ENCODE results near the gene ZNF224.

DNA sequence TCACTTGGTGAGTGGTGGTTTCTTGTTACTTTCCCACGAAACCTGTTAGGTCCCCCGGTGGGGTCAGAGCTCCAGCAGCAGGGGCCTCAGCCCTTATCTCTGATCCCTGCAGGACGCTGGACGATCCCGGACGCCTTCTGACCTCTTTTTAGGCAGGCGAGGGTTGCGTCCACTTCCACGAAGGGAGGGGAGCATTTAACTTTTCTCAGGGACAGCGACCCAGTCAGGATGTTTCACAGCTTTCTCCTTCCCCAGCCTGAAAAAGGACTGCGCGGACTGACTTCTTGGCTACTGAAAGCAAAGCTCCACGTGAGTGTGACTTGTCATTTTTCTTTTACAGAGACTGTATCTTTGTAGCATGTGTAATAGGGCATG, 47.9 kb downstream of the ZNF224 start:
- no peak for TF ChIP-seq CTCF (IDR thresholded peaks at IDR 0.05)
- TF ChIP-seq POLR2A (IDR thresholded peaks at IDR 0.05) = no peak
